Gastroesophageal sphincter (tissue), 4 donors: Measurements from ENCODE around the gene CDK4. TPM values are rescaled to one million over a fixed set of nuclear protein-coding genes. Genes with fewer than 3 reads are reported as not detected.

Source experiments
- ATAC-seq: fragments of 150-250 bp; one replicate; pipeline ENCODE4 v1.9.1; 2016; ENCODE audit warnings: mild to moderate bottlenecking, moderate library complexity
- H3K27ac ChIP-seq, 4 donors: fragments of 200-600 bp; sonication (generic) in 3 of 4; 1 replicate in 3 of 4; 2 replicates in 1 of 4; pipeline ENCODE4 v1.5.1; 2016 to 2019
- H3K27me3 ChIP-seq: fragments of 200-600 bp; sonication (generic); one replicate; pipeline ENCODE4 v1.5.1; 2019
- H3K36me3 ChIP-seq, 2 donors: fragments of 200-600 bp; sonication (generic); one replicate each; pipeline ENCODE4 v1.5.1; 2019; ENCODE audit warnings: control low read depth in 1 of 2
- H3K4me1 ChIP-seq, 3 donors: fragments of 200-600 bp; sonication (generic); 1 replicate in 2 of 3; 2 replicates in 1 of 3; pipeline ENCODE4 v1.5.1; 2016 to 2019; ENCODE audit warnings: control low read depth in 2 of 3
- H3K4me3 ChIP-seq, 2 donors: fragments of 200-600 bp; sonication (generic); one replicate each; pipeline ENCODE4 v1.5.1; 2019; ENCODE audit warnings: mild to moderate bottlenecking in 1 of 2, moderate library complexity in 1 of 2
- H3K9me3 ChIP-seq, 3 donors: fragments of 200-600 bp; sonication (generic); one replicate each; pipeline ENCODE4 v1.5.1; 2017 to 2019; ENCODE audit warnings: control low read depth in 2 of 3
- CTCF ChIP-seq, 4 experiments: fragments of 200-600 bp in 2 of 4; fragments of 450-650 bp in 2 of 4; sonication (generic) in 1 of 4; IDR thresholded peaks; one replicate each; pipeline ENCODE4 v1.5.1; 2017 to 2019; ENCODE audit warnings: antibody characterized with exemption in 4 of 4, mild to moderate bottlenecking in 2 of 4, moderate library complexity in 2 of 4
- EP300 ChIP-seq: sonication (generic); formaldehyde crosslinking; IDR thresholded peaks from one replicate; pipeline ENCODE4 v1.6.1; 2017; ENCODE audit warnings: antibody characterized with exemption, mild to moderate bottlenecking
- POLR2A ChIP-seq, 2 donors: fragments of 450-650 bp; IDR thresholded peaks; one replicate each; pipeline ENCODE4 v1.6.1; 2017; ENCODE audit warnings: antibody characterized with exemption in 2 of 2, mild to moderate bottlenecking in 2 of 2, moderate library complexity in 1 of 2
- POLR2AphosphoS5 ChIP-seq: sonication (generic); formaldehyde crosslinking; IDR thresholded peaks from one replicate; pipeline ENCODE4 v1.6.1; 2017; ENCODE audit warnings: antibody characterized with exemption
- WGBS, 2 donors: methylation state at CpG; one replicate each; pipeline ENCODE4 v1.1.5; 2018; ENCODE audit warnings: low coverage in 1 of 2; 5-methylcytosine and 5-hydroxymethylcytosine counted together
- total RNA-seq, 4 donors: library from RNA; depleted of rRNA; stranded (reverse); fragments of >200 nt; gene quantifications; one replicate each; pipeline ENCODE4 v1.1.0, GENCODE V29; 2016

CDK4 gene
- total RNA-seq, 4 donors from 2014 or later = 56.7 to 107 (median 101) TPM

GRCh38 chr12:57782243-57782607 lies 30.1 kb upstream of the CDK4 start:
- WGBS, 2 donors = 21 to 23% methylated on average over 4 of the region's 4 CpGs
- Histone ChIP-seq H3K4me3 (peak overlapping the region in 1 of 2 donors; percentile 95), H3K4me1 (peaks cover 3 to 22% (median 6%) of the 10 kb centered on the region in 3 donors), H3K36me3 (peaks cover 0 to 55% of the 10 kb centered on the region in 2 donors), H3K27ac (peak overlapping the region in 3 of 4 donors; percentile 79 to 86 (median 82)), H3K9me3 (no peaks in the 10 kb centered on the region), H3K27me3 (no peaks in the 10 kb centered on the region)
- ATAC-seq = peak; percentile 13
- TF ChIP-seq EP300 (no peak), POLR2A (IDR thresholded peaks at IDR 0.05) (no peak), POLR2AphosphoS5 (no peak), CTCF (IDR thresholded peaks at IDR 0.05) (no peak)

GRCh38 chr12:57781801-57782200 lies 29.7 kb upstream of the CDK4 start:
- TF ChIP-seq EP300 (no peak), POLR2AphosphoS5 (no peak), POLR2A (IDR thresholded peaks at IDR 0.05) (no peak), CTCF (IDR thresholded peaks at IDR 0.05) (no peak)
- Histone ChIP-seq H3K27ac (peak overlapping the region in 1 of 4 donors; percentile 79), H3K4me1 (peaks cover 3 to 22% (median 6%) of the 10 kb centered on the region in 3 donors), H3K9me3 (no peaks in the 10 kb centered on the region), H3K27me3 (no peaks in the 10 kb centered on the region), H3K36me3 (peaks cover 0 to 51% of the 10 kb centered on the region in 2 donors), H3K4me3 (no peak overlapping the region)
- WGBS, 2 donors = 59 to 69% methylated on average over 2 of the region's 2 CpGs
- ATAC-seq = no peak

GRCh38 chr12:57781244-57781643 lies 29.1 kb upstream of the CDK4 start:
- H3K9me3 ChIP-seq = no peaks in the 10 kb centered on the region
- no peak for TF ChIP-seq EP300
- TF ChIP-seq POLR2AphosphoS5 = no peak
- TF ChIP-seq CTCF (IDR thresholded peaks at IDR 0.05) = no peak
- TF ChIP-seq POLR2A (IDR thresholded peaks at IDR 0.05) = no peak
- WGBS, 2 donors = 90 to 93% methylated on average over 3 of the region's 3 CpGs
- peaks cover 0 to 48% of the 10 kb centered on the region in 2 donors for H3K36me3 ChIP-seq
- no peak overlapping the region for H3K4me3 ChIP-seq
- H3K27me3 ChIP-seq = no peaks in the 10 kb centered on the region
- H3K27ac ChIP-seq = no peak overlapping the region
- H3K4me1 ChIP-seq = peaks cover 3 to 22% (median 6%) of the 10 kb centered on the region in 3 donors
- no peak for ATAC-seq

- no peak for ATAC-seq
- peaks cover 3 to 22% (median 6%) of the 10 kb centered on the region in 3 donors for H3K4me1 ChIP-seq
- 83% methylated on average over 1 of the region's 4 CpGs; no CpG with 5 or more reads in 1 of the 2 donors for WGBS, 2 donors
Observed at GRCh38 chr12:57780284-57780897, 28.3 kb upstream of the CDK4 start.

More at GRCh38 chr12:57780284-57780897, 28.3 kb upstream of the CDK4 start:
- Histone ChIP-seq H3K27me3 (no peaks in the 10 kb centered on the region), H3K27ac (no peak overlapping the region), H3K36me3 (peaks cover 0 to 48% of the 10 kb centered on the region in 2 donors), H3K4me3 (no peak overlapping the region), H3K9me3 (no peaks in the 10 kb centered on the region)
- no peak for TF ChIP-seq CTCF (IDR thresholded peaks at IDR 0.05)
- TF ChIP-seq POLR2A (IDR thresholded peaks at IDR 0.05) = no peak
- no peak for TF ChIP-seq POLR2AphosphoS5
- no peak for TF ChIP-seq EP300
